Measurements from ENCODE around the gene HAUS1. TPM values are rescaled to one million over a fixed set of nuclear protein-coding genes. Genes with fewer than 3 reads are reported as not detected.

The HAUS1 gene
- total and polyA plus RNA-seq, 4 donors: 23.3 to 48.1 (median 41.7) TPM

DNA sequence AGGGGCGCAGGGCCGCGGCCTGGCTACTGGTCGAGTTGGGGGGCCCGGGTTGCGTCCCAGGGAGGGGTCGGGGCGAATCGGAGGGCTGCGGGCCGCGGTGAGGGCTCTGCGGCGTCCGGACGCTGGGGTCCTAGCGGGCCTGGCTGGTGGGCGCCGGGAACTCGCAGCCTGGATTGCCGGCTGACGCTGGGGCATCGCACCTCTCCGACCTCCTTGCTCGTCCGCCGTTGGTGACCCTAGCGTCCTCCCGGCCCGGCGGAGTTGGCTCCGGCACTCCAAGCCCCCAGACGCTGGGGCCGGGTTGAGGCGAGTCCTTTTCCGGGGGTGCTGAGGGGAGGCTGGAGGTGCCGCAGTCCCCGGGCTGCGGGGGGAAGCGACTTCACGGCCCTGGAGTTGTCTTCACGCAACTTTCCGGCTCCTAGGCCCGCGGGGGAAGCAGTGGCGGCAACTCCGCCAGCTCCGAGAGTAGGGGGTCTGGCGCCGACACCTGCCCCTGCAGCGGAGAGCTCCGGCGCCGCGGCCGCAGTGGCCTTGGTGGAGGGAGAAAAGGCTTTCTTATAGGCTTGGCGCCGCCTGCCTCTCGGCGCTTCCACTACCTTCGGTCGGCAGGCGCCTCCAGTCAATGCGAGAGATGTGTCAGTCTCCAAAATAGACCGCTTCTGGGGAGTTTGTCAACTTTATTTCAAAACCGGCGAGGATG lies 70.3 kb downstream of the HAUS1 start:
- WGBS (ENCODE audit: insufficient coverage): under 1% methylated on average over 67 of the region's 67 CpGs
- Histone ChIP-seq H3K4me1 (ENCODE audit: control insufficient read depth, insufficient read depth, low read length) (peaks cover 13% of the 10 kb centered on the region), H3K27ac (ENCODE audit: low read depth, low read length) (peak overlapping the region; percentile 96)

DNA sequence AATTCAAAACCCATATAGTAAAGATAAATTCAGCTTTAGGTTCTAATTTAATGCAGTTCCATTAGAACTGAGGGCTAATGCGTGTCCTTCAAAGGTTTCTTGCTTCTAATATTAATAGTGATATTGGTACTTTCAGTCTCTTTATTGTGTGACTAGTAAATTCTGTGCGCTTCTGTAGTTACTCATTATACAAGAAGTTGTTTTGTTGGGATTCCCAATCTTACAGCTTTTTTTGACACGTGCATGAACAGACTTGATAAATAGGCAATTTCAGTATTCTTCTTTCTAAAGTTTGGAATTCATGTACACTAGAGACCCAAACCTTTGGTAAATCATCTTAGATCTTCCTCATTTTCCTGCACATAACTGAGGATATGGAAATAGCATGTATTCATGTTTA lies 71.8 kb downstream of the HAUS1 start:
- H3K4me3 ChIP-seq (ENCODE audit: low read depth, low read length): no peak overlapping the region
- DNase-seq (ENCODE audit: low read depth in 4 of 6, low spot score in 6 of 6): no peak
- no CpG with 5 or more reads among the region's 3 CpGs for WGBS (ENCODE audit: insufficient coverage)
- no peaks in the 10 kb centered on the region for H3K9me3 ChIP-seq (ENCODE audit: control insufficient read depth, insufficient read depth, low read length)
- H3K36me3 ChIP-seq (ENCODE audit: control insufficient read depth, insufficient read depth, low read length): peaks cover 4% of the 10 kb centered on the region
- no peaks in the 10 kb centered on the region for H3K27me3 ChIP-seq (ENCODE audit: control insufficient read depth, insufficient read depth, low read length)
- H3K27ac ChIP-seq (ENCODE audit: low read depth, low read length): no peak overlapping the region
- H3K4me1 ChIP-seq (ENCODE audit: control insufficient read depth, insufficient read depth, low read length): peaks cover 13% of the 10 kb centered on the region

More for the DNA sequence above, 70.3 kb downstream of the HAUS1 start:
- Histone ChIP-seq H3K27me3 (ENCODE audit: control insufficient read depth, insufficient read depth, low read length) (no peaks in the 10 kb centered on the region), H3K4me3 (ENCODE audit: low read depth, low read length) (peak overlapping the region; percentile 83), H3K9me3 (ENCODE audit: control insufficient read depth, insufficient read depth, low read length) (no peaks in the 10 kb centered on the region), H3K36me3 (ENCODE audit: control insufficient read depth, insufficient read depth, low read length) (peaks cover 4% of the 10 kb centered on the region)
- peak in 4 of 6 donors; percentile 4 to 52 (median 32) for DNase-seq (ENCODE audit: low read depth in 4 of 6, low spot score in 6 of 6)

Small RNAs within 50 kb of the gene (small RNA-seq; reads per million reads assigned to genes)
- gene RNU6-1278P (ENCODE audit: low replicate concordance) (not detected), gene RNY4P37 (ENCODE audit: low replicate concordance) (0.53 reads per million, percentile 58 among the genes with 10 or more reads in this experiment)

Other genes with a start within 250 kb of the HAUS1 start
- gene EPG5, start 137.1 kb upstream of the HAUS1 start, total RNA-seq: 10 to 100 TPM; 24.9 to 28.9 TPM
- 10 to 100 TPM; 14.1 to 20.0 TPM for gene EPG5, start 137.1 kb upstream of the HAUS1 start, polyA plus RNA-seq (ENCODE audit: insufficient read length in 2 of 2)
- 1 to 10 TPM; 4.5 to 8.8 TPM for gene PSTPIP2, start 32.1 kb upstream of the HAUS1 start, total RNA-seq
- gene PSTPIP2, start 32.1 kb upstream of the HAUS1 start, polyA plus RNA-seq (ENCODE audit: insufficient read length in 2 of 2): 1 to 10 TPM; 2.2 to 4.0 TPM
- 100 to 1,000 TPM; 652 to 760 TPM for gene ATP5F1A, start 6.1 kb upstream of the HAUS1 start, total RNA-seq
- gene ATP5F1A, start 6.1 kb upstream of the HAUS1 start, polyA plus RNA-seq (ENCODE audit: insufficient read length in 2 of 2): 100 to 1,000 TPM; 627 to 637 TPM